C4-2B (cell line): ENCODE measurements around the gene CROCC.
"Not testable (repeated sequence)": the region's sequence is repeated elsewhere in the genome, so short reads cannot be mapped to it uniquely, and the experiment has no call there.

ENCODE experiments used
- ZFX ChIP-seq: fragments of 450-650 bp; IDR thresholded peaks from 2 replicates; pipeline ENCODE4 v1.6.1; 2017
- TF ChIP-seq, protein P1 (sequence below): fragments of 450-650 bp; conservative IDR thresholded peaks from 2 replicates; pipeline ENCODE4 v1.5.1; 2017; ENCODE audit warnings: mild to moderate bottlenecking

DNA sequence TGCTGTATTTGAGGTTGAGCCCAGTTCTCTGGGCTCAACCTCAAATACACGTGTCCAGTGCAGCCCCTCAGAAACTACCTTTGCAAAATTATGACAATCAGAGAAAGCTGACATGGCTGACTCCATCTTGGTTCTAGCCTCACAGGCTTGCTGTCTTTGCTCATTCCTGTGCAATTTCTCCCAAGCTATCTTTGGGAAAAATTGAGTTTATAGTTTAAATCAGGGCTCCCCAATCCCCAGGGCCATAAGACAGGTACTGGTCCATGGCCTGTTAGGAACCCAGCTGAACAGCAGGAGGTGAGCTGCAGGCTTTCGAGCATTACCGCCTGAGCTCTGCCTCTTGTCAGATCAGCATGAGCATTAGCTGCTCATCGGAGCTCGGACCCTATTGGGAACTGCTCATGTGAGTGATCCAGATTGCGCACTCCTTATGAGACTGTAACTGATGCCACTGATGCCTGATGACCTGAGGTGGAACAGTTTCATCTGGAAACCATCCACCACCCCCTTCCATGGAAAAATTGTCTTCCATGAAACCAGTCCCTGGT, 28.7 kb upstream of the CROCC start:
- TF ChIP-seq, protein P1, sequence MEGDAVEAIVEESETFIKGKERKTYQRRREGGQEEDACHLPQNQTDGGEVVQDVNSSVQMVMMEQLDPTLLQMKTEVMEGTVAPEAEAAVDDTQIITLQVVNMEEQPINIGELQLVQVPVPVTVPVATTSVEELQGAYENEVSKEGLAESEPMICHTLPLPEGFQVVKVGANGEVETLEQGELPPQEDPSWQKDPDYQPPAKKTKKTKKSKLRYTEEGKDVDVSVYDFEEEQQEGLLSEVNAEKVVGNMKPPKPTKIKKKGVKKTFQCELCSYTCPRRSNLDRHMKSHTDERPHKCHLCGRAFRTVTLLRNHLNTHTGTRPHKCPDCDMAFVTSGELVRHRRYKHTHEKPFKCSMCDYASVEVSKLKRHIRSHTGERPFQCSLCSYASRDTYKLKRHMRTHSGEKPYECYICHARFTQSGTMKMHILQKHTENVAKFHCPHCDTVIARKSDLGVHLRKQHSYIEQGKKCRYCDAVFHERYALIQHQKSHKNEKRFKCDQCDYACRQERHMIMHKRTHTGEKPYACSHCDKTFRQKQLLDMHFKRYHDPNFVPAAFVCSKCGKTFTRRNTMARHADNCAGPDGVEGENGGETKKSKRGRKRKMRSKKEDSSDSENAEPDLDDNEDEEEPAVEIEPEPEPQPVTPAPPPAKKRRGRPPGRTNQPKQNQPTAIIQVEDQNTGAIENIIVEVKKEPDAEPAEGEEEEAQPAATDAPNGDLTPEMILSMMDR: not testable (repeated sequence)
- TF ChIP-seq ZFX: not testable (repeated sequence)
